ENCODE results near the gene TFEB.

Gene TFEB

GRCh38 chr6:41674231-41675000 lies 61.0 kb downstream of the TFEB start:
- in situ Hi-C loops (cut with HindIII; ENCODE audit: low sequenced_read_pairs): no loop called here
- DNase-seq (ENCODE audit: low read depth, low spot score): no peak
- TF ChIP-seq, protein P1, sequence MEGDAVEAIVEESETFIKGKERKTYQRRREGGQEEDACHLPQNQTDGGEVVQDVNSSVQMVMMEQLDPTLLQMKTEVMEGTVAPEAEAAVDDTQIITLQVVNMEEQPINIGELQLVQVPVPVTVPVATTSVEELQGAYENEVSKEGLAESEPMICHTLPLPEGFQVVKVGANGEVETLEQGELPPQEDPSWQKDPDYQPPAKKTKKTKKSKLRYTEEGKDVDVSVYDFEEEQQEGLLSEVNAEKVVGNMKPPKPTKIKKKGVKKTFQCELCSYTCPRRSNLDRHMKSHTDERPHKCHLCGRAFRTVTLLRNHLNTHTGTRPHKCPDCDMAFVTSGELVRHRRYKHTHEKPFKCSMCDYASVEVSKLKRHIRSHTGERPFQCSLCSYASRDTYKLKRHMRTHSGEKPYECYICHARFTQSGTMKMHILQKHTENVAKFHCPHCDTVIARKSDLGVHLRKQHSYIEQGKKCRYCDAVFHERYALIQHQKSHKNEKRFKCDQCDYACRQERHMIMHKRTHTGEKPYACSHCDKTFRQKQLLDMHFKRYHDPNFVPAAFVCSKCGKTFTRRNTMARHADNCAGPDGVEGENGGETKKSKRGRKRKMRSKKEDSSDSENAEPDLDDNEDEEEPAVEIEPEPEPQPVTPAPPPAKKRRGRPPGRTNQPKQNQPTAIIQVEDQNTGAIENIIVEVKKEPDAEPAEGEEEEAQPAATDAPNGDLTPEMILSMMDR (IDR thresholded peaks at IDR 0.05; ENCODE audit: low read depth, low read length): no peak
- H3K4me3 ChIP-seq (ENCODE audit: low read depth, low read length): no peak overlapping the region

- in situ Hi-C loops (cut with HindIII; ENCODE audit: low sequenced_read_pairs): no loop called here
- no peak for DNase-seq (ENCODE audit: low read depth, low spot score)
- TF ChIP-seq, protein P1 (IDR thresholded peaks at IDR 0.05; ENCODE audit: low read depth, low read length): no peak
- H3K4me3 ChIP-seq (ENCODE audit: low read depth, low read length): no peak overlapping the region
Observed at GRCh38 chr6:41673704-41674000, 61.8 kb downstream of the TFEB start.

DNA sequence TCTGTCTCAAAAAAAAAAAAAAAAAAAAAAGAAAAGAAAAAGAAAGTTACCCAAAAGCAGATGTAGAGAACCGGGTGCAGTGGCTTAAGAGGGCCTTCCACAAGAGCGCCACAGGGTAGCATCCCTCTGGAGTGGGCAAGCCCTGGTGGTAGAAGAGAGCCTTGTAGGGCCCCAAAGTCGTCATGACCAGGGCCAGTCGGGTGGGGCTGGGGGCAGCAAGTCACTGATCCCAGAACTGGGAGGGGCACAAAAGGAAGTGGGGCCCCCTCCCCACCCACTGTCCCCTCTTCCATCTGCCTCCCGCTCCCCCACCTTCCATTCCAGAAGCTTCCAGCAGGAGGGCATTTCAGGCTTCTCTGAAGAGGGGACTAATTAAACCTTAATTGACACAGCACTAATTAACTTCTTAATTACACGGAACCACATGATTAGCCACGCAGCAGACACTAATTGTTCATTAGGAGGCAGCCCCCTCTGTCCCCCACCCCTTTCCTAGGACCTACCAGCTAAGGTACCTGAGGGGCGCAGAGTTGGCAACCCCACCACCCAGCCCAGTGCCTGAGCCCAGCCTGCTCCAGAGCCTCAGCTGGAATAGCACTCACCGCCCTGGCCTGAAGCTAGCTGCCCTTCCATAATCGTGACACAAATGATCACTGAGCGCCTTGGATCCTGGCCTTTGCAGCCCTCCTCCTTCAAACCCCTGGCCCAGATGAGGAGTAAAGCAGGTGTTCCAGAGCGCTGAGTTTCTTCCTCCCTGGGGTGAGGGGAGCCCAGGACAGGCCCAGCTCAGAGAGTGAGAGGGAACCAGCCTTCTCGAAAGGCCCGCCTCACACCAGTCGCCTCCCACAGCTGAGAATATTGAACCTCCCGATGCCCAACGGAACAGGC lies 62.3 kb downstream of the TFEB start:
- no peak overlapping the region for H3K4me3 ChIP-seq (ENCODE audit: low read depth, low read length)
- DNase-seq (ENCODE audit: low read depth, low spot score): no peak
- TF ChIP-seq, protein P1 (IDR thresholded peaks at IDR 0.05; ENCODE audit: low read depth, low read length): no peak
- in situ Hi-C loops (cut with HindIII; ENCODE audit: low sequenced_read_pairs): no loop called here

GRCh38 chr6:41672016-41672415 lies 63.4 kb downstream of the TFEB start:
- in situ Hi-C loops (cut with HindIII; ENCODE audit: low sequenced_read_pairs): no loop called here
- DNase-seq (ENCODE audit: low read depth, low spot score): no peak
- H3K4me3 ChIP-seq (ENCODE audit: low read depth, low read length): no peak overlapping the region
- TF ChIP-seq, protein P1 (IDR thresholded peaks at IDR 0.05; ENCODE audit: low read depth, low read length): no peak

GRCh38 chr6:41671376-41671775 lies 64.0 kb downstream of the TFEB start:
- DNase-seq (ENCODE audit: low read depth, low spot score): no peak
- TF ChIP-seq, protein P1 (IDR thresholded peaks at IDR 0.05; ENCODE audit: low read depth, low read length): no peak
- in situ Hi-C loops (cut with HindIII; ENCODE audit: low sequenced_read_pairs): no loop called here
- H3K4me3 ChIP-seq (ENCODE audit: low read depth, low read length): no peak overlapping the region

DNA sequence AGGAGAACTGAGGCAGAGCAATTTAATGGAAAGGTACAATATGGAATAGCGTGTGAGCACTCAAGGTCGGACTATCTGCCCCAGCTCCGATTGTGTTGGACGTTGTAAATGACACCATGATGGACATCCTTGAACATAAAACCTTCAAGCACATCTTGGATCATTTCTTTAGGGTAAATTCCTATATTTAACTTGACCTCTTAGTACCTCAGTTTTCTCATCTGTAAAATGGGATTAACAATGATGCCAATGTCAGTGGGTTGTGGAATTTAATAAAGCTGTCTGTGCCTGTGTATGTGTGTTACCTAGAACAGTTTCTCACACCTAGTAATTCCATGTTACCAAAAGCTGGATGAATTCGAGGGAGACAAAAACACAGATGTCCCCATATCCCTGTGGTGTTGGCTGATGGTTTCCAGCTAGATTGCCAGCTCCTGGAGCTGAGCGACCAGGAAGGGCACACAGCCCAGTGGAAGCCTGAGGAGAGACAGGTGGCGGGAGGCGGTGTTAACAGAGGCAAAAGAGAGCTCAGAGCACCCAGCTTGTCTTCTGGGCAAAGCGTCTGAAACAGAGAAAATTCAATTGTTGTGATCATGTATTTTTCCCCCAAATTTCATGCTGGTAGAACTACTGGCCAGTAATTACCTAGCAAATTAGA lies 64.6 kb downstream of the TFEB start:
- in situ Hi-C loops (cut with HindIII; ENCODE audit: low sequenced_read_pairs): no loop called here
- no peak overlapping the region for H3K4me3 ChIP-seq (ENCODE audit: low read depth, low read length)
- TF ChIP-seq, protein P1 (IDR thresholded peaks at IDR 0.05; ENCODE audit: low read depth, low read length): no peak
- DNase-seq (ENCODE audit: low read depth, low spot score): no peak

All from astrocyte of the spinal cord (primary cell).